ENCODE data around the gene HOXA9.

The HOXA9 gene

DNA sequence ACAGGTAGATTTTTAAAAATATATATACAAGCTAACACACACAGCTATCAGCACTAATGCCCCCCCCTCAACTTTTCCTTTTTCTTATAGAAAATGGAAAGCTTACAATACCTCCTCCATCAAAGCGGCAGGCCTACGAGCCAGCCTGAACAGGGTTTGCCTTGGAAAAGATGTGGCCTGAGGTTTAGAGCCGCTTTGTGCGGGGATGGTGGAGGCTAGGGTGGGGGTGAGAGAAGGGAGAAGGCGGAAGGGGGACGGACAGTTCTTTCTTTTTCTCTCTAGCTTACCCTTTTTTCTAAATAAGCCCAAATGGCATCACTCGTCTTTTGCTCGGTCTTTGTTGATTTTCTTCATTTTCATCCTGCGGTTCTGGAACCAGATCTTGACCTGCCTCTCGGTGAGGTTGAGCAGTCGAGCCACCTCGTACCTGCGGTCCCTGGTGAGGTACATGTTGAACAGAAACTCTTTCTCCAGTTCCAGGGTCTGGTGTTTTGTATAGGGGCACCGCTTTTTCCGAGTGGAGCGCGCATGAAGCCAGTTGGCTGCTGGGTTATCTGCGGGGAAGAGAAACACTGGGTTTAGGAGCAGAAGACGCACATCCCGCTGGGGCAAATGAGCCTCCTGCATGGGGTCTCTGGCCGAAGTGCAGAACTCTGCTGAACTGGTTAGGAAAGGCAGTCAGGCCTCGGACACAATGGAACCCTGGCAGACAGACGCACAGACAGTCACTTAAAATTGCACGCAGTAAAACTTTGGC is 1.9 kb downstream of the HOXA9 start:
- DNase-seq: no peak

DNA sequence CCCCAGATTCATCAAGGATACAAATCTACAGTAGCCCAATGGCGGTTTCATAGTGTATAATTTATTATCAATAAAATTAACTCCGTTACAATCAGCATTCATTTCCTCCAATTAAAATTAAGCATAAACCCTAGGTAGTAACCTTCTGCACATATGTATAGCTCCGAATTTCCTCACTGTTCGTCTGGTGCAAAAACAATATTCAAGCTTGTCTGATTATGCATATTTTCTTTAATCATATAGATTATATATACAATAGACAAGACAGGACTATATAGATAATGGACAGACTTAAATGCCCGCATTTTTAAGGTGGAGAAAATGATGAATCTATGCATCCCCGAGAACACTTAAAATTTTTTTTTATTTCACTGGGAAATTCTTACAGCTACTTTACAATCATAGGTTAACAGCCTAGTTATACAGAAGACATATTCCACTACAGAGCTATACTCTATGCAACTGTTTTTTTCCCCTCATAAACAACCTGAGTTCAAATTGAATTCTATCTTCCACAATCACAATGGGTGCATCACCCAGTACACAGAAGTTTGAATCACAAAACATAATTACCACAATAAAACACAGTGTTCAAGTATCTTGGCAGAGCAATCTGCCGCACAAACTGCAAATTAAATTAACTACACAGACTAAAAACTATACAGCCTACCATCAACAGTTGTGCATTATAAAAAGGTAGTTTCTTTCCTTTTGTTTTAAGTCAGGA is 2.6 kb downstream of the HOXA9 start:
- DNase-seq: no peak

DNA sequence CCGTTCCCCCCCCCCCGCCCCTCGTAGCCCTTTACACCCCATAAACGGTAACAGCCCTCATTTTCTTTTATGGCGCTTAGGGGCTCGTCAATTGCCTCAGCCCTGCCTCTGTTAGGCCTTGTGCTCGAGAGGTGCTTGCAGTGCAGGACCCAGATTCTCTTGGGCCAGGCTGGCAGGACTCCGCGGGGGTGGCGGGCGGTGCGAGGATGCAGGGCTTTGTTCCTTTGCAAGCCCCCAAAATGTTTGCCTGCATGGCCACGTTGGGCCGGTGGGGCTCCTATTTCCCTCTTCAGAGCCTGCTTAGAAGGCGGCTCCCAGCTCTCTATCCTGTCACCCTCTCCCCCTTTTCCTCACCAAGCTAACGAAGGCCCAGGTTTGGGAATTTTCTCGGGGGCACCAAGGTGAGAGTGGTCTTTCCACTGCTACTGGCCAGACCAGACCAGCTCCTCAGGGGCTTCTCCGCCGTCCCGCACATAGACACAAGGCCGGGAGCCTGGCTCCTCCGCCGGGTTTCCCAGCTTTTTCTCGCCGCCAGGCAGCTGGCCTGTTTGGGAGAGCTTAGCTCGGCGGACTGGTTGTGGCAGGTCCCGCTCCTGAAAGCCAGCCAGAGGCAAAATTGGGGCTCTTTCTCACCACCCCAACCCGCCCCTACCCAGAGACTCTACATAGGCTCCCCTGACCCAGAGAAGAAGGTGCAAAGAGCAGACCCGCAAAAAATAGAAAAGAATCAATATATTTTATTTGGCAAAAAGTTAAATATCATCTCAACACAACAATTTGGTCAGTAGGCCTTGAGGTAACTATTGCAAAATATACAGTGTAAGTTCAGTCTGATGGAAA is 3.4 kb downstream of the HOXA9 start:
- no peak for DNase-seq

DNA sequence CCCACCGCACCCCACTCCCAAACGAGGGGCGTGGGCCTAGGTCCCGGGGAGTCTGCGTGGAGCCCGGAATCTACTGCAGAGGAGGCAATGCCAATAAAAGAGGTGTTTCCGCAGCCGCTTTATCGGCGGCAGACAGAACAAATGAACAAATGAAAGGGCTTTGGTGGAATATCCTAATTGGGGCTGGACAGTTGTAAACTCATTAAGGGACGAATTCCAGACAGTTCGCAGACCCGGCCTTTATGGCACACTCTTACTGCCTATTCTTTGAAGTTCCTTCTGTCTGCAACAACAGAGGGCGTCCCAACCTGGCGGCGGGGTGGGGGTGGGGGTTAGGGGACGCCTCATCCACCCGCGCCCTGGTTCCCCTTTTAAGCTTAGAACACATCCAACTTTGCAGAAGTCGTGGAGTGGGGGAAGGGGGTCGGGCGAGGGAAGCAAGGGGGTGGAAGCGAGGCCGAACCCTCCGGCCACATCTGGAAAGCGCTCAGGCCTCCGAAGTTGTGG is 4.1 kb downstream of the HOXA9 start:
- DNase-seq: no peak

DNA sequence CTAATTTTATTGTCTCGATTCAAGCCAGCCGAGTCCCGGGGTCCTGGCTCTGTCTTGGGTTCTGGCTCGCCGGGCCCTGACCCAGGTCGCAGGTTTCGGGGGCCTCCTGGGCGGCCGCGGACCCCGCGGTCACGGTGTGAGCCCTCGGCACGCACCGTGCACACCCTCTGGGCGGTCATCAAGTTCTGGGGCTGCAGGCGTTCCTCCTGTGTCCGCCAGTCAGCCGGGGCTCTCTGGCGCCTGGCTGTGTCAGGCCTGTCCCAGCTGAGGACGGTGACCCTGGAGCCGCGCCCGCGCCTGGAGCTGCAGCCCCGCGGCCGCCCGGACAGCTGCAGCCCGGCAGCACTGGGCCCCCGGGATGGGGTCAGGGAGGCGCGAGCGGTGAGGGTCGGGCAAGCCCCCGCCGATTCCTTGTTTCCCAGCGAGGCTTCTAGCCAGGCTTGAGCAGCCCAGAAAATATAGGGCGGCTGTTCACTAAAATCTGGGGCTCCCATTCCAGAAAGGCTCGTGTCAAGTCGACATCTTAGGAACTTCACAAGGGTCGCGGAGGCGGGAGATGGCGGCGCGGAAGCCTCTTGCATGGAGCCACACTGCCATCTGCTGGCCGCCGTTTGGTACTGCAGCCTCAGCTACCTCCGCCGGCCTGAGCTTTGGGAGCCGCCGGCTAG is 4.7 kb downstream of the HOXA9 start:
- peak; percentile 70 for DNase-seq

DNA sequence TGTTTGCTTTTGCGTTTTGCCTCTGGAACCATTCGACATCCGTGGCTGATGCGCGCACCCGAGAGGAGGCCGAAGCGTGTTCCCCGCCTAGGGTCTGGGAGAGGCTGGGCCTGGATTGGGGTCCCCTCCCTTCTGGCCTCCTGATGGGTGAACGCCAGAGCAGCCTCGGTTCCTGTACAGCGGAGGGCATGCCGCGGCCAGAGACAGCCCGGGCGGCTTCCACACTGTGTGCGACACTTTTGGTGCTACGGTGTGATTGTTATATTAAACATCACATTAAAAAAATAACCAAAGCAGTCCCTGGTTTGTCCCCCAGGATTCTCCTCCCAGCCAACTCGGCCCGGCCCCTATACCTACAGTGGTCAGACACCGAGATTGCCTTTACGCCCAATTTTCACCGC is 5.2 kb downstream of the HOXA9 start:
- DNase-seq: no peak

DNA sequence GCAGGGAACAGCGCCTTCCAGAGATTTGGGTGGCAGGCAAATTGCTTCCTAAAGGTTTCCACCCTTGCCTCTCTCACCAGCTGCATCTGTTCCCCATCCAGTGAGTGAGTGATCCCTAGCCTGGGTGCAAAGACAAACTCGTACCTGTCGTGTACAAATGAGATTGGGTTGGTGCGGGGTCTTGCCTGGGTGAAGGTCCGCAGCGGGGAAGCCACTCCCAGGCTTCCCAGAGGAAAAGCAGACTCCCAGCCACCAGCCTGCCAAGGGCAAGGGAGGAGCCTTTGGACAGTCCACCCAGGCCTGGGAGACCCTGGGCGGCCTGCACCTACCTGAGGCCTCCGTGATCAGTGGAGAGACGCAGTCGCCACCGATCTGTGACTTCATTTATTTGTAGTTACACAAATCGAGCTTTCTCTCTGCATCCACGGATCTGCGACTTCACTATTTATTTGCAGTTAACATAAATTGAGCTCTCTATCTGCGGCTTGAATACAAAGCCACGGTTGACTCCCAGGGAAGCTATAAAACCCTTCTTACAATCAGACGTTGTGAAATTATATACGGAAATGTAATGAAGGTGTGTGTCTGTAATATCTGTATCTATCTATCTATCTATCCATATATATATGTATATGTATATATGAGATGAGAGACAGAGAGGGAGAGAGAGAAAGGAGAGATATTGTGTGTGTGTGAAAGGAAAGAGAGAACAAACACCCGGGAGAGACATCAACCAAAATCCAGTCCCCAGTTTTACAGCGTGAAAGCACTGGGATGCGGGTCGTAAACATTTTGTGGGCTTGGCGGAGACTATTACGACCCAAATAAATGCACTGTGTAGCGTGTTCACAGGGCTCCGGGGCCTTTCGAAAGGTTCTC is 5.8 kb downstream of the HOXA9 start:
- no peak for DNase-seq

DNA sequence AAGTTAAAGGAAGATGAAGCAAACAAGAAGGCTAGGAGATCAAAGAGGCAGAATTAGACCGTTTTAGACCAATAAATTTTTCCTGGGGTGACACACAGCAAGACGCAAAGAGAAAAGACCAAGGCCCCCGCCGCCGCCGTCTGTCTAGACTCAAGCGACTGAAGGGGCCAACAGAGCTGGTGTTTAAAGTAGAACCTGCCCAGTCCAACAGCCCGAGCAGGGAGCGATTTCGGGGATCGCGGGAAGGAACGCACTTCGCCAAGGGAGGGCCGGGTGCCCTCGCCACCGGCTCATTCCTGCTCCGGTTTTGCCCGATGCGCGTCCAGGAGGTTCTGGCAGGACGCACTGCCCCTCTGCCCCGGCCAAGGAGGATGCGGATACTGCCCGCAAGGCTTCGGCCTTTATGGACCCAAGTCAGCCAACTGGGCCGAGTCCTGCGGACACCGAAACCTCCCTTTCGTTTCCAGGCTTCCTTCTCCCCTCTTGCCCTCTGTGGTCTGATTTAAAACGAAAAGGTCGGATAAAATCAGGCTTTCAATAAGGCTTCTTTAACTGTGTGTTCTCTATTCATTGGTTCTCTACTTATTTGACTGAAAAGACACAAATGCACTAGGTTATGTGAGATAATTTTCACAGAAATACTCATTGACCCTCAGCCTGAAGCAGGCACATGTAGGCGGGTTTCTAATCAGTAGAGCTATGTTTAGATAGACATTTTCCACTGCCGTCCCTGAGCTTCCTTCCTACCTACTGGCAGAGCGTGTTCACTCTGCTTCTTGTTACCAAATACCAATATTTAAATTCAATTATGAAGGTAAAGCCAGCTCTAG is 6.7 kb downstream of the HOXA9 start:
- no peak for DNase-seq

DNA sequence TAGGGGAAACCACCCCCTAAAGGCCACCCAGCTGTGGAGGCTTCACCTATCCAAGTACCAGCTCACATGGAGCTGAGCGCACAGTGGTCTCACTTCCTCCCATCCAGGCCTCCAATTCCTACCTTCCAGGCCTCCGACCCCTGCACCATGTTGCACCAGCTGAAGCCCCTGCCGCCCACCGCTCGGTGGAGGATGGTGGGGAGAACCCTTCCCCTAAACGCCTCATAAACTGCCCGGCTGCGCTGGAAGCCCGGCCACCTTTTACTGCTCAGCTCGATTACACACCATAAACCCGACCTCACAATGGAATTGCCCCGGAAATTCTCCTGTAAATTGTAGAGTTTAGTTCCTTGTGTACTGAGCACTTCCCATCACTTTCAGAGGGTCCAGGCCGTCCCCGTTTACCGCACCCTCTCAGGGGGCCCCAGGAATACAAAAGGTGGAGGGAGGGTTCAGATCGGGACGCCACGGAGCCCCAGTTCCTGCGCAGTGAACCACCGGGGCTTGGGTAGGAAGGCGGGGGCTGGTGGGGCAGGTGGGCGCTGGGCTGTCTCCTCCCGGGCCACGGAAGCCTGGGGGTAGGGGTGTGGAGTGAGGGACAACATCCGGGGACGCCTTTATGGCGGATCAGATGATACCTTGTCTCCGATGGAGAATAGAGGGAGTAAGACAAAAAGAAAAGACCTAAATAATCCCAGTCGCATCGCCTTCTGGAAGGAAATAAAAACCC is 7.5 kb downstream of the HOXA9 start:
- no peak for DNase-seq

DNA sequence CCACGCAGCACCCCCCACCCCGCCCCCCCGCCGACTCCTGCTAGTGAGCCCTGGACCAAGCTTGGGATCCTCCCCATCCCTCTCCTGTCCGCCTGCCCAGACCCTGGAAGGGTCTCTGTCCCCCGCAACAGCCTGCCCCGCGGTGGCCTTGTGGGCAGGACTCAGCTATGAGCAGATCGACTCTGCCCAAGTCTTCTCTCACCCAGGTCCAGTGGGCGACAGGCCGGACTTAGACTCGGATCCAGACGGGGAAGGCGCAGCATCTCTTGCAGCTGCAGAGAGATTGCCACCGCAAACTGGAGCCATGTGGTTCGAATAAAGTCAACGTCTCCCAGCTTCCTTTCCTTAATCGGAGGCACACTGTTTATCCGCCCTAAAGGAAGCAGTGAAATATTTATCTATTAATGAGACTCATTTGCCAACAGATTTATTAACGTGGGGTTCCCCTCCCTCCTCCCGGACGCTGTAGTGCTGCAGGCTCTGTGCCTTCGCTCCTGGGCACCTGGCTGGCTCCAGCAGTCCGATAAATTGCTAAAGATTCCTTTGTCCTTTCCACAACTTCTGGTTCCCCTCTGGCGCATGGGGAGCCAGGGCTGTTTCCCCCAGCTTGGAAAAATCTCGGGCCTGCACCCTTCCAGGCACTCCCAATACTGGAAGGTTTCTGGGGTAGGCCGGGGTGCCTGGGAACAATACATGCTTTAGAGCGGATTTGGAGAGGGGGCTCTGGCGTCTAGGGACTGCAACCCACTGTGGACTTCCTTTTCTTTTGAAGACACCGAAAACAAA is 8.2 kb downstream of the HOXA9 start:
- no peak for DNase-seq

DNA sequence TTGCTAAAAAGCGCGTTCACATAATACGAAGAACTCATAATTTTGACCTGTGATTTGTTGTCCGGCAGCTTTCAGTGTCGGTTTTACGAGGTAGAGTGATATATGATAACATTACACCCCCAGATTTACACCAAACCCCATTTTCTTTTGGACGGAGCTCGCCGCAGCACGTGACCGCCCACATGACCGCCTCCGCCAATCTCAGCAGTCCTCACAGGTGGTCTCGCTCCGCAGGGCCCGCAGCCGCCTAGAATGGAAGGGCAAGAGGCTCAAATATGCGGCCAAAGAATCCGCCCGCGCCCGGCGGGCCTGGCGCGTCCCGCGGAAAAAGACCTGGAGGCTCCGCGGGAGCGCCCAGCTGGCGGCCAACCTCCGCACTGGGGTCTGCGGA is 8.8 kb downstream of the HOXA9 start, which contains the start of gene HOXA7:
HOXA7 (minus strand) TSS at position 168 of the 391 bp plus-strand sequence; CDS start at position 38, 130 bp downstream.
- DNase-seq: no peak

DNA sequence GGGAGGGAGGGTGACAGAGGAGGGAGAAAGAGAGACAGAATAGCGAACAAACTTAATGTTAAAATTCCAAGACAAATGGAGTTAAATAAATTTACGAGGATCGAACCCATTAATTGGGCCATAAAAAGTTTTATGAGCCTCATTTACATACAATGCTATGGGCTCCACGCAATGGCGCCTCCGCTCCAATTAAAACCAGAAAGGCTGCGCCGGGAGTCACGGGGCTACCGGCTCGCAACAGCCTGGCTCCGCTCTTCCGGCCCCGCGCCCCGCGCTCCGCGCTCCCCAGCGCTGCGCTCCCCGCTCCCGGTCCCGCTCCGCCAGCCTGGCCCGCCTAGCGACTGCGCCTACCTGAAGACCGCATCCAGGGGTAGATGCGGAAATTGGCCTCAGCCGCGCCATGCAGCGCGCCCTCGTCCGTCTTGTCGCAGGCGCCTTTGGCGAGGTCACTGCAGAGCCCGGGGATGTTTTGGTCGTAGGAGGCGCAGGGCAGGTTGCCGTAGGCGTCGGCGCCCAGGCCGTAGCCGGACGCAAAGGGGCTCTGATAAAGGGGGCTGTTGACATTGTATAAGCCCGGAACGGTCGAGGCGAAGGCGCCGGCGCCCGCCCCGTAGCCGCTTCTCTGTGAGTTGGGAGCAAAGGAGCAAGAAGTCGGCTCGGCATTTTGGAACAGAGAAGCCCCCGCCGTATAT is 9.4 kb downstream of the HOXA9 start:
- DNase-seq: no peak

DNA sequence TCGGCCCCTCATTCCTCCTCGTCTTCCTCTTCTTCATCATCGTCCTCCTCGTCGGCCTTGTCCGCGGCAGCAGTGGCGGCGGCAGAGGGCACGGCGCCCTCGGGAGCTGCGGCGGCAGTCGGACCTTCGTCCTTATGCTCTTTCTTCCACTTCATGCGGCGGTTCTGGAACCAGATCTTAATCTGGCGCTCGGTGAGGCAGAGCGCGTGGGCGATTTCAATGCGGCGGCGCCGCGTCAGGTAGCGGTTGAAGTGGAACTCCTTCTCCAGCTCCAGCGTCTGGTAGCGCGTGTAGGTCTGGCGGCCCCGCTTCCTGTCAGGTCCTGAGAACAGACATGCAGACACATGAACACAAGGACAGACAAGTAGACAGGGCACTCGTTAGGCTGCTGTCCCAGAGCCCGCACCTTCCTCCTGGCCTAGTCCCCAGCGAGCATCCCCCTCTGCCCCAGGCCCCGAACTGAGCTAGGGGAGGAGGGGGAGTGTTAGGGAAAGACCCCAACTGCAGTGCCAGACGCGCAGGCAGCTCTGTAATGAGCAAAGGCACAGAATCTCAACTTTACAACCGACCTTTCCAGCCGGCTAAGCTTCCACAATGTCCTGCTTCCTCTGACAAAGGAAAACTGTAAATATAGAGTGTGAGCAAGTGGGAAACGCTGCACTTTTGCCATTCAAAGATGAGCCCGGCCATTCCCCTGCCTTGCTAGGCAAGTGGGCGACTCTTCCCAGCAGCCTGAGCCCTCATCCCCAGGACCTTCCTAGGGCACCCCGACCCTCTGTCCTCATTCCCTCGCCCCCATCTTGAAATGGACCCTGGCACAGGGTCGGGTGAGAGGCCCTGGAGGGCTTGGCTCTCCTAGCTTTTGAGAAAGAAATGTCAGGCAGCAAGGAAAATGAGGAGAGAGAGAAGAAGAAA is 10.2 kb downstream of the HOXA9 start:
- no peak for DNase-seq

DNA sequence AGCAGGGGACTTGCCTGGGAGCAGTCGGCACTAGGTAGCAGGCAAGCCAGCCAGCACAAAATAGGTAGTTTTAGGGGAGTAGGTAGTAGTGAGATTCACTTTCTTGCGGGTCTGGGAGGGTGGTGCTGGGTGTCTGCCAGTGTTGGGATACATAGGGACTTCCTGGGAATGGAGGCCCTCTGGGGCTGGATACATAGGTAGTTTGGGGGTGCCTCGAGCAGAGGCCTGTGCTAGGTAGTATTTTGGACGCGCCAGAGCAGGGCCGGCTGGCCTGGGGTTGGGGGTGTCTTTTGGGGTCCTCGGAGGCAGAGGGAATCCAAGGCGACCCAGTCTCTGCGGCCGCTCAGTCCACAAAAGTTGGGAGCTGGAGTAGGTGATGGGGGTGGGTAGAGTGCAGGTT is 11.0 kb downstream of the HOXA9 start:
- DNase-seq: no peak

DNA sequence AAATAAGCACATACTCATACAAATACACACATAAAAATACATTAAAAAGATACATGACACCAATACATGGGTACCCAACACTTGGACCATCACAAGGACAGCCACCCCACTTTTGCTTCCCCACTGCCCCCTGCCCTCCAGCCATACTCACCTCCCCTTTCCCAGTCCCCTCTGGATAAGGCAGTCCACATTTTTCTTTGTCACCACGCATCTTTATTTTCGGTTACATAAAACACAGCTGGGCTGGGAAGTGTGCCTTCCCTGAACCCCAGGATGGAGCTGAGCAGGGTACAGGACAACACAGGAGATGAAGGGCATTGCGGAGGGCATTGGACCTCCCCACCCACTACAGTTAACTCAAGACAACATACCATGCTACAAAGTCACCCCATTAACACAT is 11.8 kb downstream of the HOXA9 start:
- DNase-seq: no peak

DNA sequence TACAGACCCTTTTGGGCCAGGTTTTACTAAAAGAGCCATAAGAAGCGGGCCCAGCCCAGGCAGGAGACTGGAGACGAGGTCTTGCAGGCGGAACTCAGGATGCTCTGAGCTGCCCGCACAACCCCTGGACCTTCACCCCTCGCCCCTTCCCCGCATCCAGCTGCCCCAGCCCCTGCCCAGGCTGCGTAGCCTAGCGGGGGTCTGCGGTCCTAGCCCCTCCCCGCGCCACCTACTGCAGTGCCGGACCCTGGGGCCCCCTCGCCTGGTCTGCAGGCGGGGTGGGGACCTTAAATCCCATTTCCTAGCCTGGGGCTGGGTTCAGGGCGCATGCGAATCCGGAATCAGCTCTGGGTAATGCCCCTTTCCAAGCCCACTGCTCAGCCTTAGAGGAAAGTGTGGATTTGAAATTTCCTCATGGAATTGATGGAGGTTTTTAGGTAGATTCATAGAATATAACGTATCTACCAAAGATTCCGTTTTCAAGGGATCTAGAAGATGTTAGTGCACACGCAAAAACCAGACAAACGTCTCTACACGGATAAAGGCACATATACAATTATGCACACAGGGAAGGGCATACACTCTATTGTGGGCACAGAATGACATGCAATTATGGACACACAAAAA is 12.4 kb downstream of the HOXA9 start:
- no peak for DNase-seq

Measured in NCI-H1694 (cell line).